ENCODE data around the gene PPM1H. TPM values are rescaled to one million over a fixed set of nuclear protein-coding genes. Genes with fewer than 3 reads are reported as not detected.

PPM1H gene
- total RNA-seq, 1 donor from 2014 or later = 15.7 TPM

- DNase-seq (ENCODE audit: low spot score in 2 of 2, unreplicated experiment in 2 of 2) = no peak
- H3K36me3 Mint-ChIP-seq = no peaks in the 10 kb centered on the region
- H3K4me1 Mint-ChIP-seq = peaks cover 4% of the 10 kb centered on the region
- no peak overlapping the region for H3K4me3 Mint-ChIP-seq
- no peaks in the 10 kb centered on the region for H3K27me3 Mint-ChIP-seq (ENCODE audit: low read depth)
- no peak for TF ChIP-seq CTCF (IDR thresholded peaks at IDR 0.05; ENCODE audit: unreplicated experiment)
- H3K9me3 Mint-ChIP-seq = no peaks in the 10 kb centered on the region
- no peak overlapping the region for H3K27ac Mint-ChIP-seq
Observed at GRCh38 chr12:62799766-62800406, 135.1 kb downstream of the PPM1H start.

- DNase-seq (ENCODE audit: low spot score in 2 of 2, unreplicated experiment in 2 of 2) = peak; percentile 41 to 74
- peak; percentile 94 for TF ChIP-seq CTCF (IDR thresholded peaks at IDR 0.05; ENCODE audit: unreplicated experiment)
- peaks cover 4% of the 10 kb centered on the region for H3K4me1 Mint-ChIP-seq
Observed at GRCh38 chr12:62799126-62799736, 135.7 kb downstream of the PPM1H start.

GRCh38 chr12:62794218-62794583, 140.7 kb downstream of the PPM1H start:
- DNase-seq (ENCODE audit: low spot score in 2 of 2, unreplicated experiment in 2 of 2) = no peak
- peak; percentile 61 for TF ChIP-seq CTCF (IDR thresholded peaks at IDR 0.05; ENCODE audit: unreplicated experiment)
- Mint-ChIP-seq H3K9me3 (no peaks in the 10 kb centered on the region), H3K27ac (no peak overlapping the region), H3K4me3 (no peak overlapping the region), H3K4me1 (peaks cover 27% of the 10 kb centered on the region), H3K27me3 (ENCODE audit: low read depth) (no peaks in the 10 kb centered on the region), H3K36me3 (no peaks in the 10 kb centered on the region)

More at GRCh38 chr12:62799126-62799736, 135.7 kb downstream of the PPM1H start:
- no peaks in the 10 kb centered on the region for H3K9me3 Mint-ChIP-seq
- no peaks in the 10 kb centered on the region for H3K36me3 Mint-ChIP-seq
- no peak overlapping the region for H3K4me3 Mint-ChIP-seq
- H3K27me3 Mint-ChIP-seq (ENCODE audit: low read depth) = no peaks in the 10 kb centered on the region
- H3K27ac Mint-ChIP-seq = no peak overlapping the region

- no peaks in the 10 kb centered on the region for H3K36me3 Mint-ChIP-seq
- H3K27me3 Mint-ChIP-seq (ENCODE audit: low read depth) = no peaks in the 10 kb centered on the region
- peak; percentile 65 to 90 for DNase-seq (ENCODE audit: low spot score in 2 of 2, unreplicated experiment in 2 of 2)
- peaks cover 26% of the 10 kb centered on the region for H3K4me1 Mint-ChIP-seq
- TF ChIP-seq CTCF (IDR thresholded peaks at IDR 0.05; ENCODE audit: unreplicated experiment) = peak; percentile 97
- H3K4me3 Mint-ChIP-seq = no peak overlapping the region
- H3K27ac Mint-ChIP-seq = peak overlapping the region; percentile 82
- H3K9me3 Mint-ChIP-seq = no peaks in the 10 kb centered on the region
Observed at GRCh38 chr12:62793256-62794217, 141.4 kb downstream of the PPM1H start.

GRCh38 chr12:62792236-62792870, 142.6 kb downstream of the PPM1H start:
- Mint-ChIP-seq H3K27ac (peak overlapping the region; percentile 66), H3K36me3 (no peaks in the 10 kb centered on the region), H3K4me1 (peaks cover 34% of the 10 kb centered on the region), H3K4me3 (no peak overlapping the region), H3K9me3 (no peaks in the 10 kb centered on the region), H3K27me3 (ENCODE audit: low read depth) (no peaks in the 10 kb centered on the region)
- no peak for DNase-seq (ENCODE audit: low spot score in 2 of 2, unreplicated experiment in 2 of 2)
- no peak for TF ChIP-seq CTCF (IDR thresholded peaks at IDR 0.05; ENCODE audit: unreplicated experiment)
